ENCODE results near the gene C3. TPM values are rescaled to one million over a fixed set of nuclear protein-coding genes. Genes with fewer than 3 reads are reported as not detected.

Gene C3
- total RNA-seq, 1 donor from 2014 or later = 1.6 TPM

DNA sequence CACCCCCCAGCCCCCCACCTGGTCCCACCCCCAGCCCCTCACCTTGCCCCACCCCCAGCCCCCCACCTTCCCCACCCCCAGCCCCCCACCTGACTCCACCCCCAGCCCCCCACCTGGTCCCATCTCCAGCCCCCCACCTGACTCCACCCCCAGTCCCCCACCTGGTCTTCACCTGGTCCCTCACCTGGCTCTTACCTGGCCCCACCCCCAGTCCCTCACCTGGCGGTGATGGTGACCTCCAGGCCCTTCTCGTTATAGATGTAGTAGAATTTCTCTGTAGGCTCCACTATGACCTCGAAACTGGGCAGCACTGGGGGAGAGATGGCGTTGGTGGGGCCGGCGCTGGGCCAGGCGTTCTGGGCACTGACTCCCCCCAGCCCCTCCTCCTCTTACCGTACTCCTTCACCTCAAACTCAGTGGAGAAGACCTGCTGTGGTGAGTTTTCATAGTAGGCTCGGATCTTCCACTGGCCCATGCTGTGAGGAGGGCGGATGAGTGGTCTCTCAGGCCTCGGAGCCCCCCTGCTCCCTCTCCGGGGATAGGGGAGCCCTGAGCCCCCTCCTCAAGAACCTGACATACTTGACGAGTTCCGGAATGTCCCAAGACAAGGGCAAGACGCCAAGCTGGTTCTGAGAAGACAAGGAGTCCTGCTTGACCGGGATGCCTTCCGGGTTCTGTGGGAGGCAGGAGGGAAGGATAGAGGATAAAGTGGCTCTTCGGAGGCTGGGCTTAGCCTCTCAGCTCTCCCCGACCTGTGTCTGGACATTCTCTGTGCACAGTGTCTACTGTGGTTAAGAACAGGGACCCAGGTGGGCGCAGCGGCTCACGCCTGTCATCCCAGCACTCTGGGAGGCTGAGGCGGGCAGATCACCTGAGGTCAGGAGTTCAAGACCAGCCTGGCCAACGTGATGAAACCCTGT is 6.4 kb downstream of the C3 start:
- DNase-seq (ENCODE audit: low spot score, unreplicated experiment) = no peak
- Mint-ChIP-seq H3K4me3 (ENCODE audit: low read depth) (no peak overlapping the region), H3K4me1 (ENCODE audit: low read depth) (no peaks in the 10 kb centered on the region), H3K9me3 (ENCODE audit: low read depth) (no peaks in the 10 kb centered on the region), H3K27ac (no peak overlapping the region), H3K36me3 (ENCODE audit: insufficient read depth) (no peaks in the 10 kb centered on the region), H3K27me3 (peaks cover 46% of the 10 kb centered on the region)
- TF ChIP-seq, protein P1, sequence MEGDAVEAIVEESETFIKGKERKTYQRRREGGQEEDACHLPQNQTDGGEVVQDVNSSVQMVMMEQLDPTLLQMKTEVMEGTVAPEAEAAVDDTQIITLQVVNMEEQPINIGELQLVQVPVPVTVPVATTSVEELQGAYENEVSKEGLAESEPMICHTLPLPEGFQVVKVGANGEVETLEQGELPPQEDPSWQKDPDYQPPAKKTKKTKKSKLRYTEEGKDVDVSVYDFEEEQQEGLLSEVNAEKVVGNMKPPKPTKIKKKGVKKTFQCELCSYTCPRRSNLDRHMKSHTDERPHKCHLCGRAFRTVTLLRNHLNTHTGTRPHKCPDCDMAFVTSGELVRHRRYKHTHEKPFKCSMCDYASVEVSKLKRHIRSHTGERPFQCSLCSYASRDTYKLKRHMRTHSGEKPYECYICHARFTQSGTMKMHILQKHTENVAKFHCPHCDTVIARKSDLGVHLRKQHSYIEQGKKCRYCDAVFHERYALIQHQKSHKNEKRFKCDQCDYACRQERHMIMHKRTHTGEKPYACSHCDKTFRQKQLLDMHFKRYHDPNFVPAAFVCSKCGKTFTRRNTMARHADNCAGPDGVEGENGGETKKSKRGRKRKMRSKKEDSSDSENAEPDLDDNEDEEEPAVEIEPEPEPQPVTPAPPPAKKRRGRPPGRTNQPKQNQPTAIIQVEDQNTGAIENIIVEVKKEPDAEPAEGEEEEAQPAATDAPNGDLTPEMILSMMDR (IDR thresholded peaks at IDR 0.05; ENCODE audit: unreplicated experiment) = no peak

DNA sequence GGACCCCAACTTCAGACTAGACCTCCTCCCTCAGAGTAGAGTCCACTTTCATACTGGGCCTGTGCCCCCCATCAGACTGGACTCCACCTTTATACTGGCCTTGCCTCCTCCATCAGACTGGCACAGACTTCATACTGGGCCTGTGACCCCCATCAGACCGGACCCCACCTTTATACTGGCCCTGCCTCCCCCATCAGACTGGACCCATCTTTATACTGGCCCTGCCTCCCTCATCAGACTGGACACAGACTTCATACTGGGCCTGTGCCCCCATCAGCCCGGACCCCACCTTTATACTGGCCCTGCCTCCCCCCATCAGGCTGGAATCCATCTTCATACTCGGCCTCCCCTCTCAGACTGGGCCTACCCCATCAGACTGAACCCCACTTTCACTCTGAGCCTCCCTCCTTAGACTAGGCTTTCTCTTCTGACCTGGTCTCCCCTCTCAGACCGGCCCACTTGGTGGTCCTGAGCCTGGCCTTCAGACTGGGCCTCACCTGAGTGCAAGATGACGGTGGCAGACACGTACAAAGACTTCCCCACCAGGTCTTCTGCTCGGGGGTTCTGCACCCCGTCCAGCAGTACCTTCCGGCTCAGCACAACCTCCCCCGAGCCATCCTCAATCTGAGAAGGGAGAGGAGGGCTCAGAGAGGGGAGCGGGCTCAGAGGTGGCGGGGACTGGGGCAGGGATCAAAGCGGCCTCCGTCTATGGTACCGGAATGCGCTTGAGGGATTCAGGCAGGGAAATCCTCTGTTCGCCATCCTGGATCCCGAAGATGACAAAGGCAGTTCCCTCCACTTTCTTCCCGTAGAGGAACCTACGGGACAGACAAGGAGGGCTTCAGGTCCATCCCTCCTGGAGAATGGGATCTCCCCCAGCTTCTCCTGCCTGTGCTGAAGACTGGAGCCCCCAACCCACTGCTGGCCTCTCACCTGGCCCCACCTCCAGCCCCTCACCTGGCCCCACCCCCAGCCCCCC is 7.5 kb downstream of the C3 start:
- H3K9me3 Mint-ChIP-seq (ENCODE audit: low read depth) = no peaks in the 10 kb centered on the region
- no peak overlapping the region for H3K4me3 Mint-ChIP-seq (ENCODE audit: low read depth)
- DNase-seq (ENCODE audit: low spot score, unreplicated experiment) = no peak
- peaks cover 54% of the 10 kb centered on the region for H3K27me3 Mint-ChIP-seq
- no peaks in the 10 kb centered on the region for H3K4me1 Mint-ChIP-seq (ENCODE audit: low read depth)
- TF ChIP-seq, protein P1 (IDR thresholded peaks at IDR 0.05; ENCODE audit: unreplicated experiment) = no peak
- no peaks in the 10 kb centered on the region for H3K36me3 Mint-ChIP-seq (ENCODE audit: insufficient read depth)
- H3K27ac Mint-ChIP-seq = no peak overlapping the region

DNA sequence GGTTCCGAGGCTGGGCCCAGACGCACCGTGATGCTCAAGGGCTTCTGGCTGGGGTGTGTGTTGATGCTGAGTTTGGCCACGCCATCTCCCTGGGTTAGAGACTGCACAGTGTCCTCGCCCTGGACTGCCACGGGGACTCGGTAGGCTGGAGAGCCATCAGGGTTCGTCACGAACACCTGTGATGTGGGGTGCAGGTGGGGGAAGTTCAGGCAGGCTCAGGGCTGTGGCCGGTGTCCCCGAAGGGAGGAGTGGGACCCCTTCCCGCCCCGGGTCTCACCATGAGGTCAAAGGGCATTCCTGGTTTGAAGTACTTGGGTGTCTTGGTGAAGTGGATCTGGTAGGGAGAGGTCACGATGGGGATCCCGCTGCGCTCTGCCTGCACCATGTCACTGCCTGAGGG is 8.2 kb downstream of the C3 start:
- H3K27me3 Mint-ChIP-seq = peaks cover 54% of the 10 kb centered on the region
- H3K4me1 Mint-ChIP-seq (ENCODE audit: low read depth) = no peaks in the 10 kb centered on the region
- no peak overlapping the region for H3K27ac Mint-ChIP-seq
- no peaks in the 10 kb centered on the region for H3K36me3 Mint-ChIP-seq (ENCODE audit: insufficient read depth)
- TF ChIP-seq, protein P1 (IDR thresholded peaks at IDR 0.05; ENCODE audit: unreplicated experiment) = no peak
- no peak for DNase-seq (ENCODE audit: low spot score, unreplicated experiment)
- no peaks in the 10 kb centered on the region for H3K9me3 Mint-ChIP-seq (ENCODE audit: low read depth)
- H3K4me3 Mint-ChIP-seq (ENCODE audit: low read depth) = no peak overlapping the region

DNA sequence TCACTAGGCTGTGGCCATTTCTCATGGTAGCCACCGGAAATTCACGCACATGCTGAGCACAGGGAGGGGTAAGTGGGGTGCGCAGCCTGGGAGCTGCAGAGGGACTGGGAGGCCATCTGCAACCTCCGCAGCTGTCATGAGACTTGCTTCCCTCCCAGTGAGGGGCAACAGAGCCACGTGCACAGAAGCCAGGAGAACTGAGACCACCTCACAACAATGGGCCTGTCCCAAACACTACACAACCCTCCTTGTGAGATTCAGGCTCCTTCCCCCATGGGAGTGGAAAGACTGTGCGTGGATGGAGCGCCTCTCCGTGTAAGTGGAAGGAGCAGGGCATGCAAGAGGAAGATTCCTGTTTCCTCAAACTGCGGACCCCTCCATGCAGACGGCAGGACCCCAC is 8.8 kb downstream of the C3 start:
- Mint-ChIP-seq H3K27me3 (peaks cover 51% of the 10 kb centered on the region), H3K4me1 (ENCODE audit: low read depth) (no peaks in the 10 kb centered on the region), H3K9me3 (ENCODE audit: low read depth) (no peaks in the 10 kb centered on the region), H3K27ac (no peak overlapping the region), H3K4me3 (ENCODE audit: low read depth) (no peak overlapping the region), H3K36me3 (ENCODE audit: insufficient read depth) (no peaks in the 10 kb centered on the region)
- no peak for DNase-seq (ENCODE audit: low spot score, unreplicated experiment)
- TF ChIP-seq, protein P1 (IDR thresholded peaks at IDR 0.05; ENCODE audit: unreplicated experiment) = no peak

DNA sequence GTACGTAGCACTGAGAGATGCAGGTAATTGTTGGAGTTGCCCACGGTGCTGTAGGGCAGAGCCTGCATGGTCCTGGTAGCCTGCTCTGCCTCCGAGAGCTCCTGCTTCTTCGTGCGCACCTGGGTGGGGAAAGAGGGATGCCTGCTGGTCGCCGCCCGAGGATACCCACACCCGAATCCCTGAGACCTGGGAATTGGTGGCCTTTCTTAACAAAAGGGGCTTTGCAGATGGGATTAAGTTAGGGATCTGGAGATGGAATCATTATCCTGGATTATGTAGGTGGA is 9.4 kb downstream of the C3 start:
- Mint-ChIP-seq H3K4me1 (ENCODE audit: low read depth) (no peaks in the 10 kb centered on the region), H3K36me3 (ENCODE audit: insufficient read depth) (no peaks in the 10 kb centered on the region), H3K4me3 (ENCODE audit: low read depth) (no peak overlapping the region), H3K27me3 (peaks cover 48% of the 10 kb centered on the region), H3K27ac (no peak overlapping the region), H3K9me3 (ENCODE audit: low read depth) (no peaks in the 10 kb centered on the region)
- TF ChIP-seq, protein P1 (IDR thresholded peaks at IDR 0.05; ENCODE audit: unreplicated experiment) = no peak
- DNase-seq (ENCODE audit: low spot score, unreplicated experiment) = no peak

All from progenitor cell of endocrine pancreas (in vitro differentiated cells).